ENCODE results near the gene SLC35F3.

GRCh38 chr1:234168061-234168724 lies 263.7 kb downstream of the SLC35F3 start:
- TF ChIP-seq CTCF (IDR thresholded peaks at IDR 0.05) (no peak), POLR2A (IDR thresholded peaks at IDR 0.05) (no peak)

Data from adrenal gland (tissue), 5 donors.